Astrocyte of the cerebellum (primary cell): ENCODE measurements around the gene PTPRH.

Experiments used
- DNase-seq: peaks from one replicate; pipeline ENCODE4 v3.0.0-alpha.2; 2011; ENCODE audit warnings: low read depth
- H3K4me3 ChIP-seq: 2 replicates; pipeline ENCODE4 v1.5.1; 2011; ENCODE audit warnings: mild to moderate bottlenecking, low read depth, low read length, moderate library complexity
- CTCF ChIP-seq: IDR thresholded peaks from 2 replicates; pipeline ENCODE4 v1.5.1; 2012; ENCODE audit warnings: low read length, low read depth, moderate library complexity, mild to moderate bottlenecking; ENCODE audit errors: missing control alignments
- in situ Hi-C: cut with HindIII; loops from 2 replicates; pipeline ENCODE4 v1.10.0; 2017; ENCODE audit warnings: low sequenced_read_pairs

The PTPRH gene

GRCh38 chr19:55132453-55133129 is 76.7 kb downstream of the PTPRH start:
- in situ Hi-C loops, result no loop called here
- DNase-seq, result no peak
- TF ChIP-seq CTCF, result peak; percentile 16
- no peak overlapping the region for H3K4me3 ChIP-seq

GRCh38 chr19:55131421-55131820 is 77.9 kb downstream of the PTPRH start:
- in situ Hi-C loops, result no loop called here

More at GRCh38 chr19:55131421-55131820, 77.9 kb downstream of the PTPRH start:
- no peak overlapping the region for H3K4me3 ChIP-seq
- no peak for TF ChIP-seq CTCF
- no peak for DNase-seq
